WERI-Rb-1 (cell line): ENCODE data around the gene REC114.

Experiments used
- DNase-seq: peaks from one replicate; pipeline ENCODE4 v3.0.0-alpha.2; 2020
- H3K27ac ChIP-seq: fragments of 250-450 bp; sonication (Bioruptor Pico); 2 replicates; pipeline ENCODE4 v1.5.1; 2020; ENCODE audit warnings: mild to moderate bottlenecking, moderate library complexity
- H3K27me3 ChIP-seq: fragments of 250-450 bp; sonication (Bioruptor Pico); 2 replicates; pipeline ENCODE4 v1.5.1; 2021; ENCODE audit warnings: mild to moderate bottlenecking, low read depth, moderate library complexity; ENCODE audit not compliant: insufficient read depth, severe bottlenecking
- H3K36me3 ChIP-seq: fragments of 250-450 bp; sonication (Bioruptor Pico); 2 replicates; pipeline ENCODE4 v1.5.1; 2020; ENCODE audit warnings: mild to moderate bottlenecking, moderate library complexity
- H3K4me3 ChIP-seq: 2 replicates; pipeline ENCODE4 v1.5.1; 2011; ENCODE audit warnings: low read depth, mild to moderate bottlenecking, control low read depth, low read length
- H3K9me3 ChIP-seq: fragments of 250-450 bp; sonication (Bioruptor Pico); 2 replicates; pipeline ENCODE4 v1.5.1; 2021; ENCODE audit warnings: mild to moderate bottlenecking, moderate library complexity; ENCODE audit not compliant: severe bottlenecking
- TF ChIP-seq, protein P1 (sequence below): IDR thresholded peaks from 2 replicates; pipeline ENCODE4 v1.5.1; 2011; ENCODE audit warnings: low read depth, mild to moderate bottlenecking, control low read depth, inconsistent platforms, low read length

The REC114 gene

DNA sequence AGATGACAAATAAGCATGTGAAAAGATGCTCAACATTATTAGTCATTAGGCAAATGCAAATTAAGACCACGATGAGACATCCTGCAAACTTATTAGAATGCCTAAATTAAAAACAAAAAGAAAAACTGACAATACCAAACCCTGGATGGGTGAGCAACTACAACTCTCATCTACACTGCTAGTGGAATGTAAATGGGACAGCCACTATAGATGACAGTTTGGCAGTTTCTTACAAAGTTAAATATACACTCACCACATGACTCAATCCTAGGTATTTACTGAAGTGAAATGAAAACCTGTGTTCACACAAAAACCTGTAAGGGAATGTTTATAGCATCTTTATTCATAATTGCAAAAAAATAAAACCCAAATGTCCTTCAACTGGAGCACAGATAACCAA is 115.6 kb downstream of the REC114 start:
- TF ChIP-seq, protein P1, sequence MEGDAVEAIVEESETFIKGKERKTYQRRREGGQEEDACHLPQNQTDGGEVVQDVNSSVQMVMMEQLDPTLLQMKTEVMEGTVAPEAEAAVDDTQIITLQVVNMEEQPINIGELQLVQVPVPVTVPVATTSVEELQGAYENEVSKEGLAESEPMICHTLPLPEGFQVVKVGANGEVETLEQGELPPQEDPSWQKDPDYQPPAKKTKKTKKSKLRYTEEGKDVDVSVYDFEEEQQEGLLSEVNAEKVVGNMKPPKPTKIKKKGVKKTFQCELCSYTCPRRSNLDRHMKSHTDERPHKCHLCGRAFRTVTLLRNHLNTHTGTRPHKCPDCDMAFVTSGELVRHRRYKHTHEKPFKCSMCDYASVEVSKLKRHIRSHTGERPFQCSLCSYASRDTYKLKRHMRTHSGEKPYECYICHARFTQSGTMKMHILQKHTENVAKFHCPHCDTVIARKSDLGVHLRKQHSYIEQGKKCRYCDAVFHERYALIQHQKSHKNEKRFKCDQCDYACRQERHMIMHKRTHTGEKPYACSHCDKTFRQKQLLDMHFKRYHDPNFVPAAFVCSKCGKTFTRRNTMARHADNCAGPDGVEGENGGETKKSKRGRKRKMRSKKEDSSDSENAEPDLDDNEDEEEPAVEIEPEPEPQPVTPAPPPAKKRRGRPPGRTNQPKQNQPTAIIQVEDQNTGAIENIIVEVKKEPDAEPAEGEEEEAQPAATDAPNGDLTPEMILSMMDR = no peak
- H3K36me3 ChIP-seq = peaks cover 14% of the 10 kb centered on the region

DNA sequence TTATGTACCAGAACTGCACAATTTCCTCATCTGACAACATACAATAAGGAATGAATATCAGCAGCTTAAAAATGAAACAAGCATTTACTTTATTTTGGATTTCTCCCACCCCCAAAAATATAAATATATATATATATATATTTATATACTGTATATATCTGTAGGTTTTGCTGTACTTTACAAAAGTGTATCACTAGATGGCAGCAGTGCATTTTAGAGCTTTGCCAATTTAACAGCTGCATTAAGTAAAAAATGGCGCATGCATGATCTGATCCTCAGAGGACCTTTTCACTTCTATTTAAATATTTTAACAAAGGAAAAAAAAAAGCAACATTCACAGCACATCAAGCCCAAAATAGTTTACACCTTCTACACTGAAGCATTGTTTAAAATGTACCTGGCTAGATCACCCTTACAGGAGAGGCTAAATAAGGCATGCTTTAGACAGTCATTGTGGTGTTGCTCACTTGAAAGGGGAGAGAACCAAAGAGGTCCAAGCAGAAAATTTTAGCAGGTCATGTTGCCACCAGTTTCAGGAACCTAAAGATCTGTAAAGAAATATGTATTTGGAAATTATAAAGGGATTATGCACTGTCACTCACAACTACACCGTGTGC is 117.6 kb downstream of the REC114 start:
- peak; percentile 16 for DNase-seq
- no peak overlapping the region for H3K4me3 ChIP-seq
- H3K27me3 ChIP-seq = no peaks in the 10 kb centered on the region
- TF ChIP-seq, protein P1 = peak; percentile 26; the same call in 1 of the 2 replicates
- H3K36me3 ChIP-seq = peaks cover 19% of the 10 kb centered on the region
- no peaks in the 10 kb centered on the region for H3K9me3 ChIP-seq
- H3K27ac ChIP-seq = no peak overlapping the region

More for the DNA sequence above, 115.6 kb downstream of the REC114 start:
- DNase-seq = no peak
- no peaks in the 10 kb centered on the region for H3K9me3 ChIP-seq
- no peak overlapping the region for H3K27ac ChIP-seq
- no peaks in the 10 kb centered on the region for H3K27me3 ChIP-seq
- no peak overlapping the region for H3K4me3 ChIP-seq

DNA sequence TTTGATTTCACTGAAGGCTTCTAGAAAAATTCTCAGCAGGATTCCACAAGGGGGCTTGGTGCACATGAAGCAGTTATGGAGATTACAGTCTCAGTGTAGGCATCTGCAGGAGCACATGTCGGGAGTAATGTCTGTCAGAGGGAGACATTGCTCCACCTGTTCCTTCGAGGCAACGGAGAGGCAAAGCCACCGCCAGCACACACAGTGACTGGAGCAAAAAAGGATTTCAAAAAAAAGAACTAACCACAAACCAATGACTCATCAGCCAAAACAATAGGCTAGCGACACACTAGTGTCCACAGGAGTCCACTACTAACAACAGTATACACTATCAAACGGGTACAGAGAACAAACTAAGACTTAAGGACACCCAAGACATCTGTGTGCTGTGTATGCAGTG is 121.3 kb downstream of the REC114 start:
- peak; percentile 15 for DNase-seq
- Histone ChIP-seq H3K27me3 (no peaks in the 10 kb centered on the region), H3K36me3 (peaks cover 30% of the 10 kb centered on the region), H3K4me3 (no peak overlapping the region), H3K27ac (no peak overlapping the region), H3K9me3 (no peaks in the 10 kb centered on the region)
- TF ChIP-seq, protein P1 = peak; percentile 15; the same call in 1 of the 2 replicates

DNA sequence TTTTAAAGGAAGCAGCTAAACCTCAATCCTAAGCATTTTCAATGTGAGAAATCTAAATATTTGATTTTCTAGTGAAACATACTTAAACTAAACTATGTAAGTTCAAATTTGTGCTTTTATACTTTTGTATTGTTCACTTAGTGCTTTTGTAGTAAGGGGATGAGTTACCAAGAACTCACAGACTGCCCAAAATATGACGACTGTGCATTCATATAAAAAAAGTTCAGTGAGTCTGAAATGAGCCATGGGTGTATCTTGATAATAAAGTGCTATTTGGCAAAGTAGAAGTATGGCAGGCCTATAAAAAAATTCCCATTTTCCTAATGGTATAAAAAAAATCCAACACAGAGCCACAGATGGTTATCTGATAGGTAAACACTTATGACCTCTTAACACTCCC is 124.1 kb downstream of the REC114 start:
- Histone ChIP-seq H3K4me3 (no peak overlapping the region), H3K27me3 (no peaks in the 10 kb centered on the region), H3K27ac (no peak overlapping the region), H3K36me3 (peaks cover 52% of the 10 kb centered on the region), H3K9me3 (no peaks in the 10 kb centered on the region)
- TF ChIP-seq, protein P1 = no peak
- no peak for DNase-seq

DNA sequence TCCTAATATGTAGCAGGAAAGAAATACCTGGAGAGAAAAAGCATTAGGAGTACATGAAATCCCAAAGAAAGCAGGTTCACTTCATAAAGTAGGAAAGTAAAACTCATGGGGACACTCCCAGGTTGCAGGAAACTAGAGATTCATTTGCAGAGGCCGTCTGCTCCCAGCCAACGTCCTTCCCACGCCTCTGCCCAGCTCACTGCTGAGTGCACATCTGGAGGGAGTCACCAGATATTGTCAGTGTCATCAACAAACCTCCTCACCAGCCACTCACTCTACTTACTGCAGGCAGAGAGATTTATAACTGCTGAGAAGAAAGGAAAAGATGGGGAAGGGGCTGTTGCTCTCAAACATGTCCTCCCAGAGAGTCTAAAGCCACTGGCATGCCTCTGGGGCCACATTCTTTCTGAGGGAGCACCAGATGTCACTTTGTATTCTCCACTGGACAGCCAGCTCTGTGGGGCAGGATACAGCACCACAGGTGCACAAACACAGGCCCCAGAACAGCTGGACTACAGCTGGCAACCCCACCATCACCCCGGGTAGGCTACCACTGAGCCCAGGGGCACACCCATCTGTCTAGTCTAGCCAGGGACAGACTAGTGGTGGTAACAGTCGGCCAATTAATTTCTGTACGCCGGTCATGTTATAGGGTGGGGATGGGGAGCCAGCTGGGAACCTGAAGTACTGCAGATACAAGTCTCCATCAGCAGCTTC is 125.8 kb downstream of the REC114 start:
- Histone ChIP-seq H3K4me3 (no peak overlapping the region), H3K27ac (no peak overlapping the region), H3K36me3 (peaks cover 54% of the 10 kb centered on the region), H3K27me3 (no peaks in the 10 kb centered on the region), H3K9me3 (no peaks in the 10 kb centered on the region)
- TF ChIP-seq, protein P1 = no peak
- DNase-seq = no peak
